ENCODE measurements around the gene EXT2.

EXT2 gene

DNA sequence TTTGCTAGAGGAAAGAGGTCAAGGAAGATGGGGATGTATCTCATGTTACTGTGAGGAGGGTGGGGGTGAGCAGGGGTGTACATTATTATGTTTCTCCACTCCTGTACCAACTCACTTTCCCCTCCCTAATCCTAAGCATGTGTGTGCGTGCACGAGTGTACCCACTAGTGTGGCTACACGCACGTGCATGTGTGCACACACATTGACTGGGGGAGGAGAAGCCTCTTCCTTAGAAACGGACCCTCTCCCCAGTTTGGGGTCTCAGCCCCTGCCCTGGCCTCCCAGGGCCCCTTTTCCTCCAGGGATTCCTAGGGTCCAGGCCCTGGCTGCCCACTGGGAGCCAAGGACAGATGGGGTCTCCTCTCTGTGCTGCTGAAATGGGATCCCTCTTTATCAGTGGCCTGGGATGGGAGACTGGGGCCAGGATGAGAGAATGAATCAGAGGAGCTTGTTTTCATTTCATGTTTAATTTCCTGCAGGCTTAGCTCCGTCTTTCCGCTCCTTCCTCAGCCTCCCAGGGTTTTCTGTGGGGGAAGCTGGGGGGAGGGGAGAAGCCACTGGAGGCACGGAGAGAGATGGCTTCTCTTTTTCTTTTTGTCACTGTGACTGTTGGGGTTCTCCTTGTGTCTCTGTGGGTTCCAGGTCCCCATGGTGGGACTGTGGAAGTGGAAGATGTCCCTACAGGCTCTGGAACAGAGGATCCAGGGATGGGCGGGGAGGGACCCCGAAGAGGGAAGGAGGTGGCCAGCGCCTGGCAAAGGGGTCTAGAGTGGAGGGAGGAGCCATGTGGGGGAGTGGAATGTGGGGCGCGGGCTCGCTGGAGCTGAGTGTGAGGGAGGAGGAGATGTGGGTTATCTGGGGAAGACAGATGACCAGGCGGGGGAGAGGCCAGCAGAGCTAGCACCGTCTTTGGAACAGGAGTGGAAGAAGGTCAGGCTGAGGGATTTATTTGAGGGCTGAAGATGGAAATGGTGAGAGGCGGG, 174.2 kb downstream of the EXT2 start:
- FAIRE-seq = no peak

DNA sequence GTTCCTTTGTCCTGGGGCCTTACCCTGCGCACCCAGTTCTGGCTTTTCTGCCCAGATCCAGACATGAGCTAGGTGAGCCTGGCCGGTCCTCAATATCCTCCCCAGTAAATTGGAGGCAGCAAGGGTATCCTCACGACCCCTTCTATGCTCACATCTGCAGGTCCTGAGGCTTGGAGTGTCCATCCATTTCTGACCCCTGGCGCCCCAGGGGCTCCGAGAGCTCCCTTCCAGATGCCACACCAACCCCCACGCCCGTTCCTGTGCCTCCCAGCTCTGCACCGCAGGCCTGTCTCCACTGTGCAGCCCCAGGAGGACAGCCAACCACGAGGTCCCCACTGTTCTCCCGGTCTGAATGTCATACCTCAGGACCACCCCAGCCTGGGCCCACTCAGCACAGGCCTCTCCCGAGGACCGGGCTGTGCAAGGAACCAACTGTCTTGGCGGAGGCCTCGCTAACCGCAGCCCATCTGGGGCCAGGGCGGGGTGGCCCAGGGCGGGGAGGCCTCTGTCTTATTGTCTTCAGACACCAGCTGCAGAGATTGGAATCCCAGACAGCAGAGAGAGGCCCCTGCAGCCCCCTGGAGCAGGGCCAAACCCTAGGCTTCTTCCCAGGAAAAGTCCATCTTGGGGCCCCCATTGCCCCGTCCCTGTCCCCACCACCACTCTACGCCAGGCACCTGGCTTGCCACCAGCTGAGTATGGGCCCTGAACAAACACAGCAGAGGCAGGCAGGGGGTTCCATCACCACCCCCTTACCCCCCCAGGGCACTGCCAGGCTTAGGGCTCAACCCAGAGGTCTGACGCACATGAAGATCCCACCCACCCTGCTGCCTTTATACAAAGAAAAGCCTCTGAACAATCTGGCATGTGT, 175.2 kb downstream of the EXT2 start:
- FAIRE-seq = no peak

DNA sequence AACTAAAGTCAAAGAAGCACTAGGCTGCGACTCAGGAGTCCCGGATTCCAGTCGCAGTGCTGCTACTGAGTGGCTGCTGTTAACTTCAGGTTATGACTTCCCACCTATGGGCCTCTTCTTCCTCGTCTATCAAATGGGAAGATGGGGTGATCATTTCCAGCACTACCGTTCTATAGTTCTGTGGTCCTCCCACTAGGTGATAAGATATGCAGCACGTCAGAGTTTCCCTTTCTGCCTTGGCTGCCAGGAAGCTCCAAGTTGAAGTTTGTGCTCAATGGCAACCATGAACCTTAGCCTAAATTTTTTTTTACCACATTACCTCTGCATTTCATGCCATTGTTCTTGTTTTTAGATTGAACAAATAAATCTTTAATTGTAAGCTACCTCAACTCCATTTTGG, 175.8 kb downstream of the EXT2 start:
- no peak for FAIRE-seq

GRCh38 chr11:44274404-44274803, 178.9 kb downstream of the EXT2 start:
- no peak for FAIRE-seq

- FAIRE-seq = no peak
These were observed 179.8 kb downstream of the EXT2 start for GRCh38 chr11:44275241-44275640.

DNA sequence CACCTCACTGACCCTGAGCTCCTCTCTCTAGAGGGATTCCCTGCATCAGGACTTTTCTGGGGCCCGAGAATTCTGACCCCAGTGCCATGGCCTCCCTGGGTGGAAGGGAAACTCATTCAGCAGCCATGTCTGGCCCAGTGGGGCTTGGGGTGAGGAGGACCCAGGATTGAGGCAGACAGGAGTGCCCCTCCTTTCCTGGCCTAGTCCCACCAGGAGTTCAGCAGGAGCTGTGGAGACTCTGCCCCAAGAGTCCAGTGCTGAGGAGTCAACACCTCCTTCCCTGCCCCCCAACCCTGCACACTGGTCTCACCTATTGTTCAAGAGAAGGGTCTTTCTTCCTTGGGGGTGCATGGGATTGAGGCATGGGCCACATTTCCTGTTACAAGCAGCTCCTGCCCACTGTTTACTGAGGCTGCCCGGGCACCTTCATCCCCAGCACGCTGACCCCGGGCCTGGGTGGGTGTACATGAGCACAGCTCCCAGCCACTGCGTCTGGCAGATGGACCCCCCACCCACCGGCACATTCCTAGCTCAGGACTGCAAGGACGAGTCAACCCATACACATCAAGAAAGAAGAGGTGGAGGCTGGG, 180.6 kb downstream of the EXT2 start:
- FAIRE-seq = no peak

GRCh38 chr11:44277196-44278090, 182.0 kb downstream of the EXT2 start:
- no peak for FAIRE-seq

DNA sequence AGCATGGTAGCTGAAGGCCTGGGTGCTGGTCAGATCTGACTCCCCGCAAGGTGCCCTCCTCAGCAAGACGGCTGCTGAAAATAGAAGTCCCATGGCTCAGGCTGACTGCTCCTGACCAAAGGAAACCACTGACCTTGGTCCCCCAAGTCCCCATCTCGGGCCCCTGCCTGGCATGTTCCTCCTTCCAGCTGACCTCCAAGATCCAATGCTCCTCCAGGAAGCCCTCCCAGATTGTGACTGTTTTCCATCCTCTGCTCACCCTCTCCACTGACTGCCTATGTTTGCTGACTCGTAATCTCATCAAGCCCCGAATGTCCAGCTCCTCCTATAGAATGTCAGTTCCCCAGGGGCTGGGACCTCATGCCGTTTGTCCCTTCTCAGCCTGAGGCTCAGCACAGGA, 184.0 kb downstream of the EXT2 start:
- no peak for FAIRE-seq

DNA sequence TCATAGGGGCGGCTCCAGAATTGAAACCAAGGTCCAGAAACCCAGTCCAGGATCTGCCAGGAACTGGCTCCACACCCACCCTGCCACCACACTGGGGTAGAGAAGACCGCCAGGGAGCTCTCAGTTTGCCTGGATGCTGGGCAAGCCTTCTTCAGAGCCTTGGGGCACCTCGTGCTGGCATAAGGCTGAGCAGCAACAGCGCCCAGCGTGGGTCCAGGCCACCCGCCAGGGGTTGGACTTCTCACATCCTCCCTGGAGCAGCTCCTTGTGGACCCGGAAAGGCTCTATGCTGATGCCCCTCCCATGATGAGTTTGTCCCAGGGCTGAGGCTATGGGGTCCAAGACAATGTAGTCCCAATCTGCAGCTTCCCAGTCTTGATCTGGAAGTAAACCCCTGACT, 184.8 kb downstream of the EXT2 start:
- FAIRE-seq = no peak

DNA sequence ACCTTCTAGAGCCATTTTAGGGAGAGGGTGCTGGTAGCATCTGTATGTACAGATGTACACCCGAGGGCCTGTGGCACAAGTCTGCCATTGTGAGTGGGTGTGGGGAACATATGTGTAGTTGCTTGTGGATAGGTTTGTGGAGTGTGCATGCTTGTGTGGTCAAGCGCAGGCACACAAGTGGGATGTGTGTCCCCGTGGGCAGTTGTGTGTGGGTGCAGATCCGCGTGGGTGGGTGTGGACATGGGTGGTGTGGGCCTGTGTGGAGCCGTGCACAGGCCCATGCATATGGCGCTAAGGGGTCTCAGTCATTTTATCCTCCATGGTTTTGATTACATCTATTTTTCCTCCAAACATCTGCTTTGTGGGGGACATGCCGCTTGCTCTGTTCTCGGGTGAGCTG, 185.7 kb downstream of the EXT2 start:
- FAIRE-seq = no peak

DNA sequence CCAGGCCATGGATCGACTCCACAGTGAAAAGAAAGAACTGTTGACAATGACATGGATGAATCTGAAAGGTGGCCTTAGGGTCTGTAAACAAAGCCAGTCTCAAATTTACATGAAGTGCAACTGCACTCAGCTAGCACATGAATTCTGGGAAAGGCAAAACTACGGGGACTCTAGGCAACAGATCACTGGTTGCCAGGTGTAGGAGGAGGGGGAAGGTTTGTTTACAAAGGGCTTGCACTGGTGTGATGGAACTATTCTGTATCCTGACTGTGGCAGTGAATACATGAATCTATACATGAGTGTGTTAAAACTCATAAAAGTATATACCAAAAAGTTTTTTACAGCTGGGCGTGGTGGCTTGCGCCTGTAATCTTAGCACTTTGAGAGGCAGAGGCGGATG, 187.1 kb downstream of the EXT2 start:
- FAIRE-seq = no peak

DNA sequence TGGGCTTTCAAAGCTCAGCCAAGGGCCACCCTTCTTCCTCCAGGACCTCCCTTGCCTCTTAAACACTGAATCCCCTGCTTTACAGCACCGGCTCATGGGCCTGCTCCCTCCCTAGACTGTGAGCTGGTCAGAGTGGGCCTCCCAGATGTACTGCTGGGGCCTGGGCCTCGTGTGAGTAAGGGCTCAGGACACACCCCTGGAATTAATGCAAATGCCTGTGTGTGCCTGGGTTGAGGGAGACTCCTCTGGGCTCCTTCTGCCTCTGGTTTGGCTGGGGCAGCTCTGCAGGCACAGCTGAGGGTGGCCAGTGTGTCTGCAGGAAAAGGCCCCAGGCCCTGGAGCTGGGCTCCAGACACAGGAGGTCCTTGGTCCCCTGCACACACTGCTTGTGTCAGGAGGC, 190.3 kb downstream of the EXT2 start:
- FAIRE-seq = no peak

DNA sequence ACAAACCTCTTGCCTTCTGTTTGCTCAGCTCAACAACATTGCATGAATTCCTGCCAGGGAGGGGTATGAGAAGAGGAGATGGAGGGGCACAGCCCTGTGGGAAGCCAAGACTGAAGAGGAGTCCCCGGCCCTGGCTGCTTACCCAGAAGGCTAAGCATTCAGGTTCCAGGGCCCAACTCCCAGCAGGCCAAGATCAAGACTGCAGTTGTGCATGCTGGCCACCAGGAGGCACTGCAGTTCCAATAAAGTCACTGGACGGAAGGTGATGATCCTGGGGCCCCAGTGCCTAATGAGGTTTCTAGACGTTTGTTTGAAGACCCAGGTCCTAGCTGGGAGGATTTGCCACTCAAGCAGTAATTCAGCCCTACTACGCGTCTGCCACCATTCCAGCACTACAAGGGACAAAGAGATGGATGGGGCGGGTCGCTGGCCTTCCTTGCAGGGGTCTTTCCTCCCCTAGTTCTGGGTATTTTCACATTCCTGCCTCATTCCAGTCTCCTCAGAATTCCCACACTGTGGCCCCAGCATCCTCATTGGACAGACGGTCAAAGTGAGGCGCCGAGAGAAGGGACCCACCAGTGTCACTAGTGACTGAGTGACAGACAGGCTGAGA, 190.9 kb downstream of the EXT2 start:
- FAIRE-seq = no peak

DNA sequence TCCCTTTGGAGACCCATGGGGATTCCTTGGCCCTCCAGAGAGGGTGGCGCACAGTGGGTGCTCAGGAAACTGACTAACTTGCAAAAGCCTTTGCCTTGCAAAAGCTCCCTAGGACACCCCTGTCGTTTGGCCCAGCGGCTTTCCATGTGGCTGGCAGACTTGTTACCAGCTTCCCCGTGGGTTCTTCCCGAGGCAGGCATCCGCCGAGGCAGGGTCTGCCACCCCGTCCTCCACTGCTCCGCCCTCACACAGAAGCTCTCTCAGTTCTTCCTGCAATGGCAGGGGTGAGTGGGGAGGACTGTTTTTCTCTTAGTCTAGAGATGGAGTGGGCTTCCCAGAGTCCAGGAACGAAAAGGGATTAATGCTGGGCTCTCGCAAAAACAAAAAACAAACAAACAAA, 191.4 kb downstream of the EXT2 start:
- no peak for FAIRE-seq

DNA sequence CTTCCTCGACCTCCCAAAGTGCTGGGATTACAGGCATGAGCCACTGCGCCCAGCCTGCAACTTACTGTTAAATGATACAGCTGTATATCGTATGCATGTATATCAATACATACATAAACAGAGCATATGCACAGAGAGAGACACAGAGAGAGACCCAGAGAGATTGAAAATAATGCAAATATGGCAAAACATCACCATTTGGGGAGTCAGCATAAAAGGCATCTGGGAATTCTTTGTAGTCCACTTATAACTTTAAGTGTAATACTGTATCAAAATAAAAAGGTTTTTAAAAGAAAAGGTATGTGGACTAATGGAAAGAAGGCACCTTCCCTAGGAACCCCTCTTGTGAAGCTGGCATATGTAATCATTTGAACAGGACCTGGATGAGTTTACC, 192.7 kb downstream of the EXT2 start:
- no peak for FAIRE-seq

DNA sequence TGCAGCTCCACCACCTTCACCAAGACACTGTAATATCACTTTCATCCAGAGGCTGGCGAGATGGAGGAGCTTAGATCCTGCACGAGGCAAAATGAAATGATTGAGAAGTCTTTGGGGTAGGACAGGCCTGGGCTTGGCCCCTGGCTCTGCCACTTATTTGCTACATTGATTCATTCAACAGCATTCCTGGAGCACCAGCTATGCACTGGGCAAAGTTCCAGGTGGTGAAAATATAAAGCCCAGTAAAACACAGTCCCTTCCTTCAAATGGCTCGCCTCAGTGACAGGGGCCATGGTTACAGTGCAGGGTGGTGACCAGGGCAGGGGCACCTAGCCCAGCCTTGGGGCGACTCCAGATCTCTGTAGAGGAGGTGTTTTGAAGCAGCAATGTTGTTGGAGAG, 194.7 kb downstream of the EXT2 start:
- FAIRE-seq = no peak

Data from colon (tissue), 2 donors.